DMS153 treated with DMSO at 0.1 percent for 48 hours (cell line): ENCODE data around the gene NUDT8.
"Not testable (repeated sequence)": the region's sequence is repeated elsewhere in the genome, so short reads cannot be mapped to it uniquely, and the experiment has no call there.

Experiments used
- DNase-seq: peaks from one replicate; lab custom pipeline; 2025; ENCODE audit not compliant: unreplicated experiment; lab: John Stamatoyannopoulos, UW

The NUDT8 gene

DNA sequence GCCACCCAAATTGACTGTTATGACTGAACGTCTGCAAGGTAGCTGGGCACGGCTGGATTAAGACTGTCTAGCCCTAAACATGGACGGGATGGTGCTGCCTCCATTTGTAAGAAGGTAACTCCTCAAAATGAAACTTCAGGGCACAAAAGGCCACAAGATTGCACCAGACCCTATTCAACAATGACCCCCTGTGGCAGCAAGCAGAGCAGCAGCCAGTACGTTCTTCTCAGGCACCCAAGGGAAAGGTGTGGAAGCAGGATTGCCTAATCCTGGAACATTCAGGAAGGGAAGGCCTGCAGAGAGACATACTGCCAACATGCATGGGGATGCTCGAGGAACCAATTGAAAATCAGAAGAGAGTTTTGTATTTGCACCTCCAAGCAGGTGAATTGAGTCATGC, 14.3 kb upstream of the NUDT8 start:
- no peak for DNase-seq

DNA sequence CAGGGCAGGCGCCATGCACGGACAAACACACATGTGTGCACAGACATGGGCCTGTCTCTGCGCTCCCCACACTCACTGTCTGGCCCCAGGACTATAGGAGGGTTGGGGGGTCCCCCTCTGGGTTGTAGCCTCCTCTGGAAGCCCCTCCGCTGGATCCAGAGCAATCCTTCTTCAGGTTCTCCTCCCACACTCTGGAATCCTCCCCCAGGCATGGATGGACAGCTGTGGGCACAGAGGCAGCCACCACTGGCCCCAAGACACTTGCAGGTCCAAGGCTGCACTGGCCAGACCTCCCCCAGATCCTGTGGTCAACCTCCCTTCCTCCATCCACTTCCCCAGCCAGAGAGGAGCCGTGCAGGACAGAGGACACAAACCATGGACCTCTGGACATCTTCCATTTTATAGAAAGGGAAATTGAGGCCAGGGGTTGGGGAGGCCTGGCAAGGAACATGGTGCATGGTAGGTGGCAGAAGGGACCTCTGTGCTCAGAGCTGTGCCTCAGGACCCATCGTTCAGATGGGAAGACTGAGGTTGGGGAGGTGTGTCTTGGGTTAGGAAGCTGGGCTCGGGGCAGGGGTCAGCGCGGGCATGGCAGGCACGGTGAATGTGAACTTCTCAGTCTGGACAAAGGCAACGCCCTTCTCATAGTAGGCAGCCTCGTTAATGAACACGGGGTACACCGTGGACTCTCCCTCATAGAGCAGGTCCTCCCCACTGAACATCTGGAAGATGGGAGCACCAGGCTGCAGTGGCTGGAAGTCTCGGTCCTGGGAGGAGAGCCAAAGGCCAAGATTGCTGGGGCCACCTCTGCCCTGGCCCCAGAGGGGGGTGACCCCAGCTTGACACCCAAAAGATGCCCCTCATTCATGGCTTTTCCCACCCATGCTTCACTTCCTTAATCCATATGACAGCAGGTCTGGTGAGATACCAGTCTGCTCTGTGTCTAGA, 12.7 kb upstream of the NUDT8 start:
- no peak for DNase-seq

DNA sequence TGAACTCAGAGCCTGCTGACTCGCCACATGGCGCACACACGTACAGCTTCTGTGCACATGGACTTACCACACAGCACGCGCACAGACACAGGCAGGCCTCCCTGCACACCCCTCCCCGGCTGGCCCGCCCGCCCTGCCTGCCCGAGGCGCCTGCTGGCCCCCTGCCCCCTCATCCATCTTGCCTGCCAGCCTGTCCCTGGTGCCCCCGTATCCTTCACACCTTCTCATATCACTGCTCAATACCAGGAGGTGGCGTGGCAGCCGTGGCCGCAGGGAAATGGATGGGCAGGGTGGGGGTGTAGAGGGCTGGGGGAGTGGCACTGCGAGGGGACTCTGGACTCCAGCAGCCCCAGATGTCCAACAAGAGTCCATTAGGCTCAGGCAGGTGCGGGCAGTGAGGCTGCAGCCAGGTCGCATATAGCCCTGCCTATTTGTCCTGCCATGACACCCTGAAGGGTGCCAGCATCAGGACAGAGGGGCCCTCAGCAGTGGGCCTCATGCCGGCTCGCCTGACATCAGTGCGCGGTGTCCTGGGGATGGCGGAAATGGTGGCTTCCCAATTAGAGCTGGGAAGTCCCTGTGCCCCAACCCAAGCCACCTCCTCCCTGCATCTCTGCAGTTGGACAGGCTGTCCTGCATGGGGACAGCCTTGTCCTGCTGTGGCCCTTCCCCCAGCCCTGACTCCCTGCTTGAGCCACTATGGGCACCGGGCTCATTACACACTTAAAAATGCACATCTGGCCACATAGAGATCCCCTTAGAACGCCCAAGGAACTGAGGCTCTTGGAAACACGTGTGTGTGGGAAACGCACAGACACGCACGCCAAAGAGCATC, 11.8 kb upstream of the NUDT8 start:
- no peak for DNase-seq

DNA sequence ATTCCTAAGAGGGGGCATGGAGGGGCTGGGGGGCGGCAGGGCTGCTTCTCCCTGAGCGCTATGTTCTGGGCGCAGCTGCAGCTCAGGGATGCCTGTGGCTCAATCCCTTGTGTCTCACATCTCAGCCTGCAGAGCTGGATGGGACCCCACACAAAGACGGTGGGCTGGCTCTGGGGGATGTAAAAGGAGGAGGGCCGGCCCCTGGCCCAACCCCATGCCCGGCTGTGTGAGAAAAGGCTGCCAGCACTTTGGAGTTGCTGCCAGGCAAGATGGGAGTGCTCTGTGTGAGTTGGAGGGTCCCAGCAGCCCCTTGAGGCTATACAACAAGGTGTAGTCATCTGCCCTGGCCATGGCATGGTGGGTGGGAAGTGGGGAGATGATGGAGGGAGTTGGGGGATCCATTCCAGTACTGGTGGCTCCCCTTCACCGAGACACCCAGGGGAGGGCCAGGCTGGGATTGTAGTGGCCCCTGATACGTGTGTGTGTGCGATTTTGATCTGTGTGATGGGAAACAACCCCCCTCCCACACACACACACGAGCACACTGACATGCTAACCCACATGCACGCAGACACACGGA, 11.1 kb upstream of the NUDT8 start:
- no peak for DNase-seq

DNA sequence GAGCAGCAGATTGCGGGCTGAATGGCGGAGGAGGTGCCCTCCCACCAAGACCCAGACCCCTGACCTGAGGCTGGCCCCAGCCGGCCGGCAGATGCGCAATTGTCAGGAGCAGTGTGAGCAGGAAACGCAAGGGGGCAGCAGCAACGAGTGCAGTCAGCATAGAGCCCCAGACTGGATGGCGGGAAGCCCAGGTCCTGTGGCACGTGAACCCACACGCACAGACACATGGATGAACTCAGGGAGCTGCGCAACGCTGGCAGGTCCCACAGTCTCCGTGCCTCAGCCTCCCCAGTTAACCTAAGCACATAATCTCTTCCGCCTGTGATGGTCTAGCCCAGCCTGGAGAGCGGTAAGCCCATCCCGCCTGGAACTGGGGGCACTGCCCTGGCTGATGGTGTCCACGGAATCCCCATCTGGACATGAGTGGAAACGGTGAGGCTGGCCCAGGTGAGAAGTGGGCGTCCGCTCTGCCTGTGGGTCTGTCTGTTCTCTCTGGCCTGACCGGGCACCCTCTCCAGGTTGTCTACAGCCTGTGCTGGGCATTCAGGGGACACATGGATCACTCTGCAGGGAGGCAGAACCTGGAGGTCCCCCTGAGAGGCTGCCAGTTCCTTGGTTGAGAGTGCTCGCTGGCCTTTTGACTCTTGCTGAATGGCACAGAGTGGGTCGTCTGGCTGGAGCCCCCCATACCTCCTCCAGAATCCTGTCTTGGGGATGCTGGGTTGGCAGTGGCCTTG, 10.5 kb upstream of the NUDT8 start:
- peak; percentile 42 for DNase-seq

DNA sequence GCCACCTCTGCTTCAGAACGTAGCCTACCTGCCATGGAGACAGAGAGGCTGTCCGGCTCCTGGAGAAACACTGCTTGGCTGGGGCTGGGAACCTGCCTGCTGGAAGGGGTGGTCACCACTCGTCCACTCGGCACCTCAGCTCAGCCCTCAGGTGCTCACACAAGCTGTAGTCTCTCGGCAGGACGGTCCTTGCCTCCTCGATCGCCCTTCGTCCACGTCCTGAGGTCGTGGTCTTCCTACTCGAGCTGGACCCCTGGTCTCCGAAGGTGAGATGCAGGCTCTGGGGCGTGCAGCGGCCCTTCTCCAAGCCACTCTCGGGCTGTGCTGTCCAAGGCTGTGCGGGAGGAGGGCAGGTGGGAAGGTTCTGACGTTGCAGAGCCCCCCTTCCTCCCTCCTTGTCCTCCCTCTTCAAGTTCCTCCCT, 9.7 kb upstream of the NUDT8 start, which contains the start of gene TBX10:
TBX10 (minus strand) TSS at position 326 of the 422 bp plus-strand sequence; CDS start at position 35, 291 bp downstream.
- DNase-seq = no peak

DNA sequence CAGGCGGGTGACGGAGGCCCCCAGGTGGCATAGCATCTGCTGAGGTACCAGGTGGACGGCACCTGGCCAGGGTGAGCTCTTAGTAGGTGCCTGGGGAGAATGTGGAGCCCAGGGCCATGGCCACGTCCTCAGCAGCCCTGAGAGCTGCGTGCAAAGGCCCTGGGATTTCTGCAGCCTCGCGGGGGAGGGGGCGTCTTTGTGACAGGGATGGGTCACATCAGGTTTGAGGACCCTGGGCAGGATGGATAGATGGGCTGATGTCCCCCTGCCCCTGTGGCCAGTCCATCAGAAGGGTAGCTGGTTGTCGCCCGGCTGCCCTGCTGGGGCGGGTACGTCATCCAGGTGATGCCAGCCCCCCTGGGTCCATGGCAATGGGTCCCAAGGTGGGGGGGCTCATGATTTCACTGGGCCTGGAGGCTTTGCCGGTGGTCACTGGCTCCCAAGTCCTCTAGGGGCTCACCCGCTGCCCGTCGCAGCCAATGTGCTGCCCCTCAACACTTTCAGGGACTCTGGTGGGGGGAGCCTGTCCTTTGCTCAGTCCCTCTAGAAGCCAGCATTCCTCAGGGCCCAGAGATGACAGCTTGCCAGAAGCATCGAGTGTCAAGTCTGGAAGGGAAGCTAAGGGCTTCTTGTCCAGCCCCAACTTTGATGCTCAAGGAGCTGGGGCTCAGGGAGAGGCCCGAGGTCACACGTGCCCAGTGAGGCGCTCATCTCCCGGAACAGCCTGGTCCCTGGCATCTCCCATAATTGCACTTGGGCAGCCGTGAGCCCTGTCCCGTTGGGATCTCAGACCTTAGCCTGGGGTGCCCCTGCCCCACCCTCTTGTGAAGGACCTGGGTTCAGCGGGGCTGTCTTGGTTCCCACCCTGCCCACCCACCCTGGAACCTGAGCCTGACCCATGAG, 9.0 kb upstream of the NUDT8 start:
- no peak for DNase-seq

DNA sequence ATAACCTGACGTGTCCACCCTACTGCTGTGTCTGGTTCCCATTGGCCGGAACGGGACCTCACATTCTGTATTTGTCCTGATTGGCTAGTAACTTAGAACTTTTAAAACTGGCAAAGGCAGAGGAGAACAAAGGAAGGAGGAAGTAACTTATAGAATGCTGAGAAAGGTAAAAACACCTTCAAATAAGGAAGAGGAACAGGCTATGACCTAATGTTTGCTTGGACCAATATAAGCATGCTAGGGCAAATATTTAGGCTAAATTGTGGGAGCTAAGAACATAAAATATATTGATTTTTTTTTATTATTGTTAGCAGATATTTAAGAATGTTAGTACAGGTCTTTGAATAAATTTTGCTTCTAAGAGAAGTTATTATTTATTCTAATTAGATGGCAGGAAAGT, 7.7 kb upstream of the NUDT8 start:
- not testable (repeated sequence) for DNase-seq

DNA sequence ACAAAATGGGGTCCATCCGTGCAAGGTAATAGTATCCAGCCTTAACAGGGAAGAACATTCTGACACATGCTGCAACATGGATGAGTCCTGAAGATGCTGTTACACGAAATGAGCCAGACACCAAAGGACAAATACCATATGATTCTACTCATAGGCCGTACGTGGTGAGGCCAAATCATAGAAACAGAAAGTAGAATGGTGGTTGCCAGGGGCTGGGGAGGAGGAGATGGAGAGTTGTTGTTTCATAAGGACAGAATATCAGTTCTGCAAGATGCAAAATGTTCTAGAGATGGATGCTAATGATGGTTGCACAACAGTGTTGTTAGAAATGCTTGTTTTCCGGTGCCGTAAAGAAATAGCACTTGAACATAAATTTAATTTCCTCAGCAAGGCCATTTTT, 7.2 kb upstream of the NUDT8 start:
- no peak for DNase-seq

DNA sequence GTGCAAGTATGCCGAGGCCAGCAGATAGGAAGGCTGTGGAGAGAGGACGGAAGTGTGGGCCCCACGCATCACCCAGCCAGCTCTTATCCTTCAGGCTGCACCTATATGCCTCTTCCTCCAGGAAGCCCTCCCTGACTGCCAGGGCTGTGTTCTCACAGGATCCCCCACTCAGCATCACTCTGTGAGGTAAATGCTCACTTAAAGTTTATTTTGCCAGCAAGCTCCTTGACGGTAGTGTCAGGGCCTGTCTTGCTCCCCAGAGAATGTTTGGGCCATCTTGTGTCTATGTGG, 5.4 kb upstream of the NUDT8 start:
- no peak for DNase-seq

DNA sequence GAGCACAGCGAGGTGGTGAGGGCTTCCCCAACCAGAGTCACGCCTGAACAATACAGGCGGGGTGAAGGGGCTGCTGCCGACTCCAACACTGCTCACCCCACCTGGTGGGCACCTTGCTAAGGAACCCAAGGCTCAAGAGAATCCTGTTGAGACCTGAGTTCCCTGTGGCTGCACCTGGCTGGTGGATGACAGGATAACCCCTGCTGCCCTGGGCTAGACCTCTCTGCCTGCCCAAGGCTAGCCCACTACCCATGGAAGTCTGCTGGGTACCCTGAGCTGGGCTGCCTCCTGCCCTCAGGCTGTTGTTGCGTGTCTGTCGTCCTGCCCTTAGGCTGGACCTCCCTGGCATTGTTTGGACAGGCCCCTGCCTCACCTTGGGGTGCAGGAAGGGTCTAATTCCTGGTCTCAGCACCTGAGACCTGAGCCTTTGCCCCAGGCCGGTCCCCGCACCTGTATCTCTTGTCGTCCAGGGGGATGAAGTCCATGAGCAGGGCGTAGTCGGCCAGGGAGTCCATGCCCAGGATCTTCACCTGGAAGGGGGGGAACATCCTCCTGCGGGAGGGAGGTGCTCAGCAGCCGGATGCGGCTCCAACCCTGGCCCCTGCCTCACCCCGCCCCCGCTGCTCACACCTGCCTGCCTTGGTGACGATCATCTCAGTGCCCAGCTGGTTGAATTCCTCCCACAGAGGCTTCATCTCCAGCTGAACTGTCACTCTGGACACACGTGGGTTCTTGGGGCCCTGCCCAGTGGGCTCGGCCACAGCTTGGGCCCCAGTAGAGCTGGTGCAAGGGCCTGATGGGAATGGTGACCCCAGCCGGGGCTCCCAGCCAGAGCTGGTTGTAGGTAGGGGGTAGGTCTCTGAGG, 4.9 kb upstream of the NUDT8 start:
- no peak for DNase-seq

DNA sequence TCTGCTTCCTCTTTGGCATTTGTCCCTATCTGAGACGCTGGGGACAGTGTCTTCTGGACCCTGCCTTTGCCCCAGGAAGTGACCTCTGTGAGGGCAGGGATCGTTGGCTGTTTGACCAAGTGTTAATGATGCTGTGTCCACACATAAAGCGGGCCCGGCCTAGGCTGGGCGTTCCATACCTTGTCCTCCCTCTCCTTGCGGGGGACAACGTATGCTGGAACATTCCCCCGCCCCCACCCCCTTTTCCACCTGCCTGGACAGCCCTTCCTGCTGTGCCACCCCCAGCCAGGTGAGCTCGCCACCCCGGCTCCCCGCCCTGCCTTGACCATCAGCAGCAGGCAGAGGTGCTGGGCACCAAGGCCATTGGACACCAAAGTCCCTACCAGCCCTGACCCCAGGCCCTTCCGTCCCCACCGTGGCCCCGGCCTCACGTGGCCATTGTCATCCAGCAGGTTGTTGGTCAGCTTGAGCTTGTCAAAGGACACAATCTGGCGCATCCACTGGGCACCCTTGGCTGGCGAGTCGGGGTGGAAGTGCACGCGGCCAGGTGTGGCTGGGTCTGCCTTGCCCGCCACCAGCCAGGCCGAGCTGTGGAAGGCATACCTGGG, 4.1 kb upstream of the NUDT8 start:
- no peak for DNase-seq

DNA sequence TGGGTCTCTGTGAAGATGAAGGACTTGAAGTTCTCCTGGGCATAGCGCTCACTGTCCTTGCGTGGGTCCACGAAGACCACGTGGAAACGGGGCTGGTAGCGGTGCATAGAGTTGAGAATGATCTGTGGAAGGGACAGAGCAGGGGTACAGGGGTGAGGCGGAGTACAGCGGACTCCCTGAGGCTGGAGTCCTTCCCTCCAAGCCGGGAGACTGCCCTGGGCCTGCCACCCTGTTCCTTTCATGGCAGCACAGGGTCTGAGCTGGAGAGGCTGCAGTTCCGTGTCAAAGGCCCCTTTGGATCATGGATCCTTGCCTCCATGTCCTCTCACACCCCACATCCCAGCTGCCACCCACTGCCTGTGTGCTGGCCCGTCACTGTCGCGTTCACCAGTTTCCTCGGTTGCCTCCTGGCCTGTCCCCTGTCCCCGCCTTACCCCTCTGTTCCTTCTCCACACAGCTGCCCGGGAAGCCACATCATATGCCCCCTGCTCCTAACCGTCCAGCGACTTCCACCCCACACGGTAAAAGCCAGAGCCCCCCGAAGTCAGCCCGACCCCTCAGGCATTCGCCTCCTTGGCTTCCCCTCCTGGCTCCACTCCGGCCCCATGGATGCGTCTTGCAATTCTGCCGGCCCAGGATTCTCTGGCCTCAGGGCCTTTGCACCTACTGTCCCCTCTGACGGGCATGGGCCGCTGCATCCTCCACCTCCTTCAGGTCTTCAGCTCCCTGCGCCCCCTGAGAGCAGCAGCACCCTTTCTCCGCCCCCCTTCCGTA, 3.4 kb upstream of the NUDT8 start:
- no peak for DNase-seq

DNA sequence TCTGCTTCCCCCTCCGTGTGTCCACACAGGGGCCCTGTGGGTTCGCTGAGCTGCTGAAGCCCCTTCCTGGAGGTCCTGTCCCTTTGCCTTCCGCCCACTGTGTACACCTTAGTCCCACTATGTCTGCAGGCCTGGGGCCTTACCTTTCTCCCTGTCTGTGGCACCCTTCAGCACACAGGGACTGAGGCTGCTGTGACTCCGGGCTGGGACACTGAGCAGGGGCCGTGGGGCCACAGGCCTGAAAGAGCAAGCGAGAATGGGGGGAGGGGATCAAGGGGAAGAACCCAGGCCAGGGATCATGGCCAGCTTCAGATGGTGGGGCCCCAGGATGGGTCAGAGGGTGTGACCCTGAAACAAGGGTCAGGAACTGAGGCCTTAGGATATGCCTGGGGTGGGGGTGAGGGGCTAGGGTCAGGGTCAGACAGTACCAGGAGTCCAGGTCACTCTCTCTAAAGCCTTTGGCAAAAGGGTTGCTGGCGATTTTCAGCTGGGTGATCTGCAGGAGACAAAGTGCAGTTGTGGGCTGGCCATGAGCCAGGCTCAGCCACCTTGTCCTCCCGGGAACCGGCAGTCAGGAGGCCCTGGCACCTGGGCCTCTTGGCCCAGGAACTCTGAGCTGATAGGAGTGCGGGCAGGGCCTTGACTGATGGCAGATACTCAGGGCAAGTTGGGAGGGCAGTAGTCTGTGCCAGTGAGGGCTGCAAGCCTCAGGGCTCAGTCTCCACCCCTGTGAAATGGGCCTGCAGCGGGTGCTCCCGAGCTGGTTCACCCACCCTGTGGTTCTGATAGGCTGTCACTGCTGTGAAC, 2.6 kb upstream of the NUDT8 start:
- no peak for DNase-seq

DNA sequence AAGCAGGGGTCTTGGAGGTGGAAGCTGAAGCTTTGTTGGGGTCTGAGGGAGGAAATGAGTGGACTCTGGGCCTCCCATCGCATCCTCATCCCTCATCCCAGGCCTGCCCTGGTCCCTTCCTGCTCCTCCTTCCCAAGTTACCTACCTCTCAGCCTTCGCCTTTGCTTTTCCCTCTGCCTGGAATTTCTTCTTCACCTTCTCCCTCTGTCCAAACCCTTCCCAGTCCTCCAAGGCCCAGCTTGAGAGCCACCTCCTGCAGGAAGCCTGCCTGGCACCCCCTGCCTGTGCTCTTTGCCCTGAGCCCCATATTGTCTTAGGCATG, 2.1 kb upstream of the NUDT8 start:
- DNase-seq = no peak

DNA sequence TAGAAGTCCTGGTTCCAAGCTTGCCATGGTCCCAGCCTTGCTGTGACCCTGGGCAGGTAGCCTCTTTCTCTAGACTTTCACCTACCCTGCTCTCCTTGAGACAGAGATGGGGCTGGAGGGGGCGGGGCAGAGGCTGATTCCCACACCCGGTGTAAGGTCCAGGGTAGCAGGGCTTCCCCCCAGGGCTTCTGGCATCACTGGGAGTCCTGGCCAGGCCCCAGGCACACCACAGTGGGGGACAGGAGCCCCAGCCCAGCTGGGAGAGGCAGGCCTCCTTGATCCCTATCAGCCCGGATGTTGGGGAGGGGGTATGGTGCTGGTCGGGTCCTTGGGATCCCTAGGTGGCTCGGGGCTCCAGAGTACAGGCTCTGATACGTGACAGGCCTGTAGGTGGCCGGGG, 1.7 kb upstream of the NUDT8 start:
- DNase-seq = no peak

DNA sequence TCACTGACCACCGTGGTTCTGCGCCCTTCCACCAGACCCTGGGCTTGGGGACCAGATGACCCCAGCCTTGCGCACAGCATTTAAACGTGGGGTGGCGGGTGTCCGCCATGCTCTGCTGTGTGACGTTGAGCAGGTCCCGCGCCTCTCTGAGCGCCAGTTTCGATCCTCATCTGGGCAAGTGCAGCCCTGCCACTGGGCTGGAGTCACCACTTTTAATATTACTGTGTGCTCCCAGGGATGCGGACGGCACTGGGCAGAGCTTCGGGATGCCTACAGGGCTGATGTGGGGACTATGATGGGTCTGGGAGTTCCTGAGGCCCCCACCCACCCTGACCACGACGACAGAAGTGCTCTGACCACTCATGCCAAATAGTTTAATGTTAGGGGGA, 1.2 kb upstream of the NUDT8 start:
- DNase-seq = no peak
